ENCODE measurements around the gene AP1G2.

Gene AP1G2

GRCh38 chr14:23557946-23558345 lies 9.6 kb downstream of the AP1G2 start:
- no peak for TF ChIP-seq CEBPB (IDR thresholded peaks at IDR 0.05)
- TF ChIP-seq ZBTB7A (IDR thresholded peaks at IDR 0.05; ENCODE audit: low read depth), result no peak

- TF ChIP-seq NFIC (IDR thresholded peaks at IDR 0.05) (no peak), FOXM1 (IDR thresholded peaks at IDR 0.05; ENCODE audit: borderline replicate concordance, low read depth) (no peak), TCF12 (IDR thresholded peaks at IDR 0.05; ENCODE audit: low read depth) (no peak), EGR1 (IDR thresholded peaks at IDR 0.05) (no peak), CREB1 (IDR thresholded peaks at IDR 0.05; ENCODE audit: low read depth) (no peak), TAF1 (IDR thresholded peaks at IDR 0.05; ENCODE audit: low read depth) (no peak), TEAD4 (IDR thresholded peaks at IDR 0.05) (no peak), CEBPB (IDR thresholded peaks at IDR 0.05) (no peak), USF1 (IDR thresholded peaks at IDR 0.05) (no peak), REST (IDR thresholded peaks at IDR 0.05; ENCODE audit: low read depth) (no peak), ZBTB7A (IDR thresholded peaks at IDR 0.05; ENCODE audit: low read depth) (no peak), MAX (IDR thresholded peaks at IDR 0.05) (no peak), RAD21 (IDR thresholded peaks at IDR 0.05; ENCODE audit: low read depth) (no peak), EP300 (IDR thresholded peaks at IDR 0.05; ENCODE audit: borderline replicate concordance) (no peak), YY1 (IDR thresholded peaks at IDR 0.05; ENCODE audit: low read depth) (no peak)
Measured at GRCh38 chr14:23557521-23557920, 10.1 kb downstream of the AP1G2 start.

GRCh38 chr14:23556700-23557440 lies 10.7 kb downstream of the AP1G2 start:
- TF ChIP-seq USF1 (IDR thresholded peaks at IDR 0.05) (no peak), FOXM1 (IDR thresholded peaks at IDR 0.05; ENCODE audit: borderline replicate concordance, low read depth) (no peak), NFIC (IDR thresholded peaks at IDR 0.05) (no peak), MAX (IDR thresholded peaks at IDR 0.05) (no peak), TCF12 (IDR thresholded peaks at IDR 0.05; ENCODE audit: low read depth) (no peak), ZBTB7A (IDR thresholded peaks at IDR 0.05; ENCODE audit: low read depth) (no peak), YY1 (IDR thresholded peaks at IDR 0.05; ENCODE audit: low read depth) (no peak), RAD21 (IDR thresholded peaks at IDR 0.05; ENCODE audit: low read depth) (no peak), TEAD4 (IDR thresholded peaks at IDR 0.05) (no peak), EGR1 (IDR thresholded peaks at IDR 0.05) (no peak), CREB1 (IDR thresholded peaks at IDR 0.05; ENCODE audit: low read depth) (no peak), CEBPB (IDR thresholded peaks at IDR 0.05) (no peak), TAF1 (IDR thresholded peaks at IDR 0.05; ENCODE audit: low read depth) (no peak), EP300 (IDR thresholded peaks at IDR 0.05; ENCODE audit: borderline replicate concordance) (no peak)

- TF ChIP-seq REST (IDR thresholded peaks at IDR 0.05; ENCODE audit: low read depth), result no peak
- TF ChIP-seq EP300 (IDR thresholded peaks at IDR 0.05; ENCODE audit: borderline replicate concordance), result no peak
- peak; percentile 36; the same call in 1 of the 2 replicates for TF ChIP-seq CREB1 (IDR thresholded peaks at IDR 0.05; ENCODE audit: low read depth)
- peak; percentile 45; the same call in 1 of the 2 replicates for TF ChIP-seq ZBTB7A (IDR thresholded peaks at IDR 0.05; ENCODE audit: low read depth)
- peak; percentile 78 for TF ChIP-seq MAX (IDR thresholded peaks at IDR 0.05)
- peak; percentile 5; the same call in 1 of the 2 replicates for TF ChIP-seq NFIC (IDR thresholded peaks at IDR 0.05)
- no peak for TF ChIP-seq USF1 (IDR thresholded peaks at IDR 0.05)
- no peak for TF ChIP-seq TEAD4 (IDR thresholded peaks at IDR 0.05)
- peak; percentile 89 for TF ChIP-seq YY1 (IDR thresholded peaks at IDR 0.05; ENCODE audit: low read depth)
- TF ChIP-seq CEBPB (IDR thresholded peaks at IDR 0.05), result 0 out of 2 replicates have a peak, but pooled peaks have one; percentile 25
- TF ChIP-seq RAD21 (IDR thresholded peaks at IDR 0.05; ENCODE audit: low read depth), result no peak
- TF ChIP-seq EGR1 (IDR thresholded peaks at IDR 0.05), result no peak
- TF ChIP-seq TCF12 (IDR thresholded peaks at IDR 0.05; ENCODE audit: low read depth), result peak; percentile 67; the same call in 1 of the 2 replicates
- peak; percentile 88 for TF ChIP-seq TAF1 (IDR thresholded peaks at IDR 0.05; ENCODE audit: low read depth)
- TF ChIP-seq FOXM1 (IDR thresholded peaks at IDR 0.05; ENCODE audit: borderline replicate concordance, low read depth), result no peak
Measured at GRCh38 chr14:23555882-23556699, 11.5 kb downstream of the AP1G2 start, which contains the start of gene THTPA. TSS of gene THTPA (plus strand) at chr14:23556271. CDS start at chr14:23556758, 487 bp downstream.

All from Ishikawa (cell line).